GM13977 (cell line): ENCODE measurements around the gene MCM9.
"Not testable (repeated sequence)": the region's sequence is repeated elsewhere in the genome, so short reads cannot be mapped to it uniquely, and the experiment has no call there.

Experiments used
- DNase-seq: peaks from one replicate; pipeline ENCODE4 v3.0.0; 2012; ENCODE audit warnings: low spot score
- CTCF ChIP-seq: IDR thresholded peaks from 2 replicates; pipeline ENCODE4 v1.5.1; 2012; ENCODE audit warnings: mild to moderate bottlenecking, control low read depth; ENCODE audit not compliant: insufficient read depth; ENCODE audit errors: extremely low read depth, missing control alignments
- in situ Hi-C: fragments of 300-500 bp; cut with MboI; formaldehyde crosslinking; loops from one replicate; pipeline ENCODE4 v1.12.0; 2022; ENCODE audit warnings: low sequenced_read_pairs, low pct_unique_long_range_greater_than_20kb, mixed read lengths, inconsistent platforms; ENCODE audit not compliant: unreplicated experiment

The MCM9 gene

GRCh38 chr6:118768904-118769325, 166.0 kb downstream of the MCM9 start:
- in situ Hi-C loops = no loop called here
- no peak for TF ChIP-seq CTCF
- DNase-seq = no peak

- DNase-seq = no peak
- in situ Hi-C loops = no loop called here
- no peak for TF ChIP-seq CTCF
These were observed 166.5 kb downstream of the MCM9 start for GRCh38 chr6:118768441-118768840.

GRCh38 chr6:118765316-118765715, 169.6 kb downstream of the MCM9 start:
- in situ Hi-C loops, DNase-seq: not testable (repeated sequence)

- no peak for DNase-seq
- no peak for TF ChIP-seq CTCF
- in situ Hi-C loops = no loop called here
These were observed 170.2 kb downstream of the MCM9 start for GRCh38 chr6:118764766-118765165.
